Colonic mucosa (tissue), 4 donors: ENCODE data around the gene LTB4R. TPM values are rescaled to one million over a fixed set of nuclear protein-coding genes. Genes with fewer than 3 reads are reported as not detected.
A peak's percentile ranks its signal among the peaks of the same experiment; 100 is the strongest.

Experiments used
- DNase-seq: peaks from one replicate; pipeline ENCODE4 v3.0.0-alpha.2; 2020
- H3K27ac ChIP-seq: fragments of 200-600 bp; one replicate; pipeline ENCODE4 v1.8.0; 2021
- H3K27me3 ChIP-seq: fragments of 200-600 bp; one replicate; pipeline ENCODE4 v1.8.0; 2021
- H3K36me3 ChIP-seq: fragments of 200-600 bp; one replicate; pipeline ENCODE4 v1.8.0; 2021
- H3K4me1 ChIP-seq: fragments of 200-600 bp; one replicate; pipeline ENCODE4 v1.8.0; 2021; ENCODE audit warnings: mild to moderate bottlenecking
- H3K4me3 ChIP-seq: fragments of 200-600 bp; one replicate; pipeline ENCODE4 v1.8.0; 2021
- H3K9ac ChIP-seq, 2 donors: one replicate each; pipeline ENCODE4 v1.7.0; 2013; ENCODE audit warnings: control low read depth in 2 of 2, low read depth in 2 of 2, low read length in 2 of 2
- H3K9me3 ChIP-seq: fragments of 200-600 bp; one replicate; pipeline ENCODE4 v1.8.0; 2021
- intact Hi-C: fragments of 100-400 bp; cut with DNase I; formaldehyde crosslinking; loops from one replicate; pipeline ENCODE4 v1.14.1; 2022
- total RNA-seq, 2 donors: library from RNA; stranded (reverse); fragmentation: NEBNext Ultra II Directional in 1 of 2; extraction: Animal tissue kit (Norgen Biotek cat#: 25700) in 1 of 2; gene quantifications; one replicate each; pipeline ENCODE4 v1.2.1, GENCODE V29; 2021
- TF ChIP-seq, protein P1 (sequence below): fragments of 200-600 bp; IDR thresholded peaks from one replicate; pipeline ENCODE4 v1.8.0; 2022; ENCODE audit warnings: antibody characterized with exemption, mild to moderate bottlenecking
- donor health status: healthy.
- donor health status: DM: no; HTN: no; CAD: no.
- donor health status: DM: no; HTN: no; CAD: no.

The LTB4R gene
- total RNA-seq, 2 donors from 2014 or later: 1.5 to 4.0 TPM

DNA sequence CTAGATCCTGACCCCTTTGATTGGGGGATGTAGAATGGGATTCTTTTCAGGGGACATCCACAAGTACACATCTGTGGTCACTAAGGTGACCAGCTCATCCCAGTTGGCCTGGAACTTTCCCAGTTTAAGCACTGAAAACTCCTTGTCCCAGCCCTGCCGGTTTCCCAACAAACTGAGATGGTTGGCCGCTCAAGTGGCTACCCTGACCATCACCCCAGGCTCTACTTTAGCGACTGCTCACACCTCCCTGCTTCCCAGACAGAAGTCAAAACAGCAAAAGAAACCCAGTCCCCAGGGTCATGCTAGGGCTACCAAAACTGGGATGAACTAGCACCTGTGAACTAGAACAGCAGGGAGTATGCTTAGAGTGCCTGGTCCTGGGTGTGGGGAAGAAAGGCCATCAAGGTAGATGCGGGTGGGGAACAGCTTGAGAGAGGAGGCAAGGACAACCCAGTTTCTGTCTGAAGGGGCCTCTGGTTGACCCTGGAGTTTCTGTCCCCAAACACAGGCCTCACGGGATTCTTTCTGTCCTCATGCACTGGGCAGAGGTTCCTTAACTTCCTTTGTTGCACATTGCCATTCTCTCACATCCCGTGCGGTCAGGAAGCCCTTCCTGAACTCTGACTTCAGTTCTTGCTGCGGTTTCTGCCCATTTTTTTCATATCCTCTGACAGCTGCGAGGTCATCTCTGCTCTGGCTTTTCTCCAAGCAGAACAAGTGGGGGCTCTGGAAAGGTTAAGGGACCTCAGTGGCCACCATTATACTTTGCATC lies 1.6 kb downstream of the LTB4R start:
- Histone ChIP-seq H3K9ac (peak overlapping the region in 1 of 2 donors; percentile 64), H3K36me3 (no peaks in the 10 kb centered on the region), H3K27me3 (no peaks in the 10 kb centered on the region), H3K4me3 (no peak overlapping the region), H3K4me1 (peaks cover 13% of the 10 kb centered on the region), H3K27ac (peak overlapping the region; percentile 62), H3K9me3 (no peaks in the 10 kb centered on the region)
- intact Hi-C loops: no loop called here
- DNase-seq: no peak
- TF ChIP-seq, protein P1, sequence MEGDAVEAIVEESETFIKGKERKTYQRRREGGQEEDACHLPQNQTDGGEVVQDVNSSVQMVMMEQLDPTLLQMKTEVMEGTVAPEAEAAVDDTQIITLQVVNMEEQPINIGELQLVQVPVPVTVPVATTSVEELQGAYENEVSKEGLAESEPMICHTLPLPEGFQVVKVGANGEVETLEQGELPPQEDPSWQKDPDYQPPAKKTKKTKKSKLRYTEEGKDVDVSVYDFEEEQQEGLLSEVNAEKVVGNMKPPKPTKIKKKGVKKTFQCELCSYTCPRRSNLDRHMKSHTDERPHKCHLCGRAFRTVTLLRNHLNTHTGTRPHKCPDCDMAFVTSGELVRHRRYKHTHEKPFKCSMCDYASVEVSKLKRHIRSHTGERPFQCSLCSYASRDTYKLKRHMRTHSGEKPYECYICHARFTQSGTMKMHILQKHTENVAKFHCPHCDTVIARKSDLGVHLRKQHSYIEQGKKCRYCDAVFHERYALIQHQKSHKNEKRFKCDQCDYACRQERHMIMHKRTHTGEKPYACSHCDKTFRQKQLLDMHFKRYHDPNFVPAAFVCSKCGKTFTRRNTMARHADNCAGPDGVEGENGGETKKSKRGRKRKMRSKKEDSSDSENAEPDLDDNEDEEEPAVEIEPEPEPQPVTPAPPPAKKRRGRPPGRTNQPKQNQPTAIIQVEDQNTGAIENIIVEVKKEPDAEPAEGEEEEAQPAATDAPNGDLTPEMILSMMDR: no peak

DNA sequence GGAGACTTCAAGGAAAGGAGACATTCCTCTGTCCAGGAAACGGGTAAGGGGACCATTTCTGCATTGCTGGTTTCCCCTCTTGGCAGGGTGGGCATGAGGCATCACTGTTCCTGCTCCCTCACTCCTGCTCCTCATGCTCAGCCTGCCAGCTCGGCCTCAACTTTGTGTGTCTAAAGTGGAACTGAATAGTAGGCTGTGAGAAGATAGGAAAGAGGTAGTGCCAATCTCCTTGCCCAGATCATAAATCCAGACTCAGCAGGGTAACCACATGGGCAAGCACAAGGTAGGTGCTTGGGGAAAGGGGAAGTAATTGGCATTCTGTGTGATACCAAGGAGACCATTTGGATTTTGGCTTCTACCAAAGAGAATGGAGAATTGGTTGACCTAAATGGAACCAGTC lies 2.6 kb downstream of the LTB4R start:
- Histone ChIP-seq H3K9me3 (no peaks in the 10 kb centered on the region), H3K27ac (peak overlapping the region; percentile 62), H3K4me3 (no peak overlapping the region), H3K4me1 (peaks cover 13% of the 10 kb centered on the region), H3K36me3 (no peaks in the 10 kb centered on the region), H3K9ac (peak overlapping the region in 1 of 2 donors; percentile 27), H3K27me3 (no peaks in the 10 kb centered on the region)
- intact Hi-C loops: no loop called here
- TF ChIP-seq, protein P1: no peak
- DNase-seq: no peak

DNA sequence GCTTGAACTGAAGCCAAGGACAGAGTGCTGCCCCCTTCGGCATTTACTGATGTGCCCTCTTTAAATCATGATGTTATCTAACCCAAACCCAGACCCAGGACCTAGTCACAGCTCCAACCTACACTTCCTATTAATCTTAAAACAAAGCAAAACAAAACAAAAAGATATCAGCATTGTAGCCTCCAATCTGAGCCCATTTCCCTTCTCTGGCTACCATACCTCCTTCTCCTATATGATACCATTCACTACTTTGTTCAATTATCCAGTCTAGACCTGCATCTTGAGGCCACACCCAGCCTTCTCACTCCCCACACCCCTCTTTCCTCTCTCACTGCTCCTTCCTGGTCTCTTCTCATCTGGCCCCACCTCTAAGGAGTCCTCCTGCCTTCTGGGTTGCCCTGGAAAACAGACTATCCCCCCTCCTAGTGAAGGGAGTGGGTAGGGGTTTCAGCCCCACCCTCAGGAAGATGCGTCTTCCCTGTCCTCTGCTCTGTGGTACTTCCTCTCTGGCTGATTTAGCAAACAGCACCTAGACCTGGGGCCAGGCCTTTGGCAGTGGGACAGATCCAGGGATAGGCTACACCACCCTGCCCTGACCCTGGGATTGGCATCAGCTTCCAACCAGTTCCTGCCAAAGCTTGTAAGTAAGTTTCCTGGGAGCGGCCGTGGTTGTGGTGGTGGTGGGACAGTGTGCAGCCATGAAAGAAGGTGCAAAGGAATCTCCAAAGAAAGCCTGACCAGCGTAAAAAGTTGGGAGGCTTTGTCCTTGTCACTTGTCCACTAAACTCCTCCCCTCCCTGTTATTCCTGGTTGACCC lies 3.3 kb downstream of the LTB4R start:
- Histone ChIP-seq H3K9ac (no peak overlapping the region), H3K27ac (no peak overlapping the region), H3K27me3 (no peaks in the 10 kb centered on the region), H3K4me3 (no peak overlapping the region), H3K9me3 (no peaks in the 10 kb centered on the region), H3K36me3 (no peaks in the 10 kb centered on the region), H3K4me1 (peaks cover 13% of the 10 kb centered on the region)
- TF ChIP-seq, protein P1: no peak
- intact Hi-C loops: no loop called here
- DNase-seq: no peak

DNA sequence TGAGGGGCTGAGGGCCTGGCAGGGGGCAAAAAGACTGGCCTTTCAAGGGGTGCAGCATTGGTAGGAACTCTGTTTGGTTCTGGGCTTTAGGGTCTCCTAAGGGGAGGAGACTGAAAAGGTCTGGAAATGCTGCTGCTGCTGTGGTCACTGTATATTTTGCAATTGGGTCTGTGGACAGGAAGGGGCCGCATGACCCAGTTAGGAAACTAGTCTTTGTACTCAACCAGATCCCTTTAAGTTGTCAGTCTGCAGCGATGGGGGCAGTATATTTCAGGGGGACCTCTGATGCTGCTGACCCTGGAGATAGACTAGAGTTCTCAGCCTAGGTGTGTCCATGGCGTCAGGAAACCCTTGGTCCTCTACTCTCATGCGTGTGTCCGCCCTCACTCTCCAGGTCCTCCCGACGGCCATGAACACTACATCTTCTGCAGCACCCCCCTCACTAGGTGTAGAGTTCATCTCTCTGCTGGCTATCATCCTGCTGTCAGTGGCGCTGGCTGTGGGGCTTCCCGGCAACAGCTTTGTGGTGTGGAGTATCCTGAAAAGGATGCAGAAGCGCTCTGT lies 4.0 kb downstream of the LTB4R start:
- no peaks in the 10 kb centered on the region for H3K27me3 ChIP-seq
- H3K36me3 ChIP-seq: no peaks in the 10 kb centered on the region
- peaks cover 6% of the 10 kb centered on the region for H3K4me1 ChIP-seq
- TF ChIP-seq, protein P1: no peak
- DNase-seq: no peak
- peak overlapping the region in 1 of 2 donors; percentile 23 for H3K9ac ChIP-seq
- H3K27ac ChIP-seq: no peak overlapping the region
- no peaks in the 10 kb centered on the region for H3K9me3 ChIP-seq
- intact Hi-C loops: no loop called here
- peak overlapping the region; percentile 2 for H3K4me3 ChIP-seq

DNA sequence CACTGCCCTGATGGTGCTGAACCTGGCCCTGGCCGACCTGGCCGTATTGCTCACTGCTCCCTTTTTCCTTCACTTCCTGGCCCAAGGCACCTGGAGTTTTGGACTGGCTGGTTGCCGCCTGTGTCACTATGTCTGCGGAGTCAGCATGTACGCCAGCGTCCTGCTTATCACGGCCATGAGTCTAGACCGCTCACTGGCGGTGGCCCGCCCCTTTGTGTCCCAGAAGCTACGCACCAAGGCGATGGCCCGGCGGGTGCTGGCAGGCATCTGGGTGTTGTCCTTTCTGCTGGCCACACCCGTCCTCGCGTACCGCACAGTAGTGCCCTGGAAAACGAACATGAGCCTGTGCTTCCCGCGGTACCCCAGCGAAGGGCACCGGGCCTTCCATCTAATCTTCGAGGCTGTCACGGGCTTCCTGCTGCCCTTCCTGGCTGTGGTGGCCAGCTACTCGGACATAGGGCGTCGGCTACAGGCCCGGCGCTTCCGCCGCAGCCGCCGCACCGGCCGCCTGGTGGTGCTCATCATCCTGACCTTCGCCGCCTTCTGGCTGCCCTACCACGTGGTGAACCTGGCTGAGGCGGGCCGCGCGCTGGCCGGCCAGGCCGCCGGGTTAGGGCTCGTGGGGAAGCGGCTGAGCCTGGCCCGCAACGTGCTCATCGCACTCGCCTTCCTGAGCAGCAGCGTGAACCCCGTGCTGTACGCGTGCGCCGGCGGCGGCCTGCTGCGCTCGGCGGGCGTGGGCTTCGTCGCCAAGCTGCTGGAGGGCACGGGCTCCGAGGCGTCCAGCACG lies 4.7 kb downstream of the LTB4R start:
- no peaks in the 10 kb centered on the region for H3K36me3 ChIP-seq
- peak; percentile 73 for DNase-seq
- peak overlapping the region; percentile 2 for H3K4me3 ChIP-seq
- H3K9me3 ChIP-seq: no peaks in the 10 kb centered on the region
- peak overlapping the region; percentile 42 for H3K27ac ChIP-seq
- H3K27me3 ChIP-seq: no peaks in the 10 kb centered on the region
- intact Hi-C loops: no loop called here
- TF ChIP-seq, protein P1: peak; percentile 19
- H3K4me1 ChIP-seq: peaks cover 5% of the 10 kb centered on the region
- peak overlapping the region in 1 of 2 donors; percentile 23 for H3K9ac ChIP-seq
